MM.1S (cell line): ENCODE results near the gene PFDN4.

Experiments used
- DNase-seq: peaks from one replicate; pipeline ENCODE4 v3.0.0-alpha.2; 2015
- H2AFZ ChIP-seq: fragments of 300-600 bp; sonication (generic); 2 replicates; pipeline ENCODE4 v1.6.0; 2016; ENCODE audit warnings: antibody characterized with exemption, low read length
- H3F3A ChIP-seq: fragments of 300-600 bp; sonication (generic); 2 replicates; pipeline ENCODE4 v1.6.1; 2016; ENCODE audit warnings: mild to moderate bottlenecking, antibody characterized with exemption, low read length, moderate library complexity, mixed read lengths; ENCODE audit not compliant: insufficient read depth
- H3K27ac ChIP-seq: fragments of 300-600 bp; sonication (generic); 2 replicates; pipeline ENCODE4 v1.5.1; 2016; ENCODE audit warnings: mild to moderate bottlenecking, low read length
- H3K27me3 ChIP-seq: fragments of 300-600 bp; sonication (generic); replicated peaks from 2 replicates; pipeline ENCODE4 v1.6.0; 2016; ENCODE audit warnings: low read length; ENCODE audit not compliant: insufficient read depth
- H3K36me3 ChIP-seq: fragments of 300-600 bp; sonication (generic); replicated peaks from 2 replicates; pipeline ENCODE4 v1.6.1; 2016; ENCODE audit warnings: mild to moderate bottlenecking, low read length, mixed read lengths; ENCODE audit not compliant: insufficient read depth
- H3K4me1 ChIP-seq: fragments of 300-600 bp; sonication (generic); 2 replicates; pipeline ENCODE4 v1.6.1; 2016; ENCODE audit warnings: low read length, mixed read lengths
- H3K4me2 ChIP-seq: fragments of 300-600 bp; sonication (generic); 2 replicates; pipeline ENCODE4 v1.6.0; 2016; ENCODE audit warnings: low read depth, low read length
- H3K4me3 ChIP-seq: fragments of 300-600 bp; sonication (generic); 2 replicates; pipeline ENCODE4 v1.5.1; 2016; ENCODE audit warnings: low read length, mixed read lengths
- H3K79me2 ChIP-seq: fragments of 300-600 bp; sonication (generic); 2 replicates; pipeline ENCODE4 v1.6.1; 2016; ENCODE audit warnings: mixed run types, low read length, mixed read lengths
- H3K9ac ChIP-seq: fragments of 300-600 bp; sonication (generic); 2 replicates; pipeline ENCODE4 v1.6.1; 2016; ENCODE audit warnings: low read length, mixed read lengths
- H3K9me2 ChIP-seq: fragments of 300-600 bp; sonication (generic); replicated peaks from 2 replicates; pipeline ENCODE4 v1.6.1; 2016; ENCODE audit warnings: mild to moderate bottlenecking, low read length, mixed read lengths; ENCODE audit not compliant: insufficient read depth
- H3K9me3 ChIP-seq: fragments of 300-600 bp; sonication (generic); replicated peaks from 2 replicates; pipeline ENCODE4 v1.6.1; 2016; ENCODE audit warnings: mild to moderate bottlenecking, low read length, mixed read lengths; ENCODE audit not compliant: insufficient read depth
- H4K20me1 ChIP-seq: fragments of 300-600 bp; sonication (generic); 2 replicates; pipeline ENCODE4 v1.6.1; 2016; ENCODE audit warnings: mild to moderate bottlenecking, low read length, moderate library complexity, mixed read lengths; ENCODE audit not compliant: insufficient read depth
- EZH2 ChIP-seq: fragments of 300-600 bp; sonication (generic); optimal IDR thresholded peaks from 2 replicates; pipeline ENCODE3; 2017; ENCODE audit warnings: low read depth, mild to moderate bottlenecking, antibody characterized with exemption, low read length, mixed read lengths
- EZH2phosphoT487 ChIP-seq: fragments of 300-600 bp; sonication (generic); IDR thresholded peaks from 2 replicates; pipeline ENCODE4 v1.6.1; 2018; ENCODE audit warnings: antibody characterized with exemption, low read length
- TF ChIP-seq, protein P1 (sequence below): fragments of 300-600 bp; sonication (generic); IDR thresholded peaks from 2 replicates; pipeline ENCODE4 v1.5.1; 2016; ENCODE audit warnings: antibody characterized with exemption, low read length, mixed read lengths

The PFDN4 gene

DNA sequence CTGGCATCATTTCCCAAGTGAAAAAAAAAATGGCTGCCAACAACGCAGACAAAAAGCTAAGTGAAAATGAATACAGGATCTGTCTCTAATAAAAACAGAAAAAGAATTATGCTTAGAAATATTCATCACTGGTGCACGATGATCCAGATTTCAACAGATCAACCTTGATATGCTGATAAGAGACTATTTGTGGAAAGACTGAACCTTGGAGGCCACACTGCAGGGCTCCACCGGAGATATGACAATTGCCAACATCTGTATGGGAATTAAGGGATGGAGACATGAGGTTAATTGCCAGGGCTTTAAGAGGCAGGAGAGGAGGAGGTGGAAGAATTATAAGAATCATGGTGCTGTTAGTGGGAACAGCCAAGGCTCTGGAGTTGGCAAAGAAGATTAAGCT lies 48.3 kb downstream of the PFDN4 start:
- H3K4me2 ChIP-seq, result no peak overlapping the region
- H3K4me3 ChIP-seq, result no peak overlapping the region
- H2AFZ ChIP-seq, result no peak overlapping the region
- H3F3A ChIP-seq, result no peaks in the 10 kb centered on the region
- TF ChIP-seq, protein P1, sequence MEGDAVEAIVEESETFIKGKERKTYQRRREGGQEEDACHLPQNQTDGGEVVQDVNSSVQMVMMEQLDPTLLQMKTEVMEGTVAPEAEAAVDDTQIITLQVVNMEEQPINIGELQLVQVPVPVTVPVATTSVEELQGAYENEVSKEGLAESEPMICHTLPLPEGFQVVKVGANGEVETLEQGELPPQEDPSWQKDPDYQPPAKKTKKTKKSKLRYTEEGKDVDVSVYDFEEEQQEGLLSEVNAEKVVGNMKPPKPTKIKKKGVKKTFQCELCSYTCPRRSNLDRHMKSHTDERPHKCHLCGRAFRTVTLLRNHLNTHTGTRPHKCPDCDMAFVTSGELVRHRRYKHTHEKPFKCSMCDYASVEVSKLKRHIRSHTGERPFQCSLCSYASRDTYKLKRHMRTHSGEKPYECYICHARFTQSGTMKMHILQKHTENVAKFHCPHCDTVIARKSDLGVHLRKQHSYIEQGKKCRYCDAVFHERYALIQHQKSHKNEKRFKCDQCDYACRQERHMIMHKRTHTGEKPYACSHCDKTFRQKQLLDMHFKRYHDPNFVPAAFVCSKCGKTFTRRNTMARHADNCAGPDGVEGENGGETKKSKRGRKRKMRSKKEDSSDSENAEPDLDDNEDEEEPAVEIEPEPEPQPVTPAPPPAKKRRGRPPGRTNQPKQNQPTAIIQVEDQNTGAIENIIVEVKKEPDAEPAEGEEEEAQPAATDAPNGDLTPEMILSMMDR, result no peak
- TF ChIP-seq EZH2 (no peak), EZH2phosphoT487 (no peak)
- no peaks in the 10 kb centered on the region for H3K9me2 ChIP-seq
- H3K79me2 ChIP-seq, result no peaks in the 10 kb centered on the region
- no peaks in the 10 kb centered on the region for H3K27me3 ChIP-seq
- DNase-seq, result no peak
- no peaks in the 10 kb centered on the region for H3K9me3 ChIP-seq
- no peaks in the 10 kb centered on the region for H3K4me1 ChIP-seq
- no peak overlapping the region for H3K27ac ChIP-seq
- H4K20me1 ChIP-seq, result no peaks in the 10 kb centered on the region
- no peaks in the 10 kb centered on the region for H3K36me3 ChIP-seq
- H3K9ac ChIP-seq, result no peak overlapping the region

DNA sequence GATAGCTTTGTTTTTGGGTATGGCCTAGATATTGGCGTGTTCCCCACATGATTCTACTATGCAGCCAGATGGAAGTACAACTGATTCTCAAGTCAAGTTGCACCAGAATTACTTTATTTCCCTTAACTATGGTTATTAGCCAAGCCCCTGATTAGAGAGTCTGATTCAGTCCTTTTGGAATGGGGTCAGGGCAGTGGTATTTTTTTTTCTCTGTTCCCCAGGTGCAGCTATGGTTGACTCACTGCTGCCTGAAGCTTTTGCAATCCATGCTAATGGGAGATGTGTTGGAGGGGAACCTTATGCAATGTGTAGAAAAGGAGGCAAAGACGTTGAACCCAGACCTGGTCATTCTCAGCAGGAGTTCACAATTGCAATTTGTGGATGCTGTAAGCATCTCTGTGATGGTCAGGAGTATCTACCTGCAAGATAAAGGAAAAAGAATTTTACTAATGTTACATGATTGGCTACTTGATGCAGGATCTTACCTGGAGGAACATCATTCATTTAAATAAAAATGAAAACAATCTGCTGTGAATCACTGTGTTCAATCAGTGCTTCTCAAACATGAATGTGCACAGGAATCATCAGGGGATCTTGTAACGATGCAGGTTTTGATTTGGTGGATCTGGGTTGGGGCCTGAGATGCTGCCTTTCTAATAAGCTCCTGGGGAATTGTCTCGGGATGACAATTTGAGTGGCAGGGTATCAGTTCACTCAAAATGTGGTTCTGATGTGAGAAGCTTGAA lies 49.4 kb downstream of the PFDN4 start:
- Histone ChIP-seq H3K27ac (no peak overlapping the region), H4K20me1 (no peaks in the 10 kb centered on the region), H3K27me3 (no peaks in the 10 kb centered on the region), H3K4me1 (no peaks in the 10 kb centered on the region), H3K9ac (no peak overlapping the region), H3K9me2 (no peaks in the 10 kb centered on the region), H3K4me2 (no peak overlapping the region), H3F3A (no peaks in the 10 kb centered on the region), H3K79me2 (no peaks in the 10 kb centered on the region), H3K36me3 (no peaks in the 10 kb centered on the region), H3K9me3 (no peaks in the 10 kb centered on the region), H2AFZ (no peak overlapping the region), H3K4me3 (no peak overlapping the region)
- TF ChIP-seq EZH2 (no peak), EZH2phosphoT487 (no peak)
- TF ChIP-seq, protein P1, result no peak
- DNase-seq, result no peak

DNA sequence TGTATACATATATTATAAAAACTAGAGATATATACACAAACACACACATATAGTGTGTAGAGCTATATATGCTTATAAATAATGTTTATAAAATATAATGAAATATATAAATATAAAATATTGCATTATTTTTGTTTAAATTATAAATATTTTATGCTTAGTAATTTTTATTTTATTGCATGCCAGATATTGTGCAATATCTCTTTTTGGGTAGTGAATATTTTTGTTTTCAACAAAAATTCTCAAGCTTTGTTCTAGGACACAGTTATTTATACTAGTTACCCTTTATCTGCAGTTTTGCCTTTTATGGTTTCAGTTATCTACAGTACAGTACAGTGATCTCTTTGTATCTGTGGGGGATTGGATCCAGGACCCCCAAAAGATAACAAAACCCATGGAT lies 52.2 kb downstream of the PFDN4 start:
- H3K27ac ChIP-seq, result no peak overlapping the region

More for the DNA sequence above, 52.2 kb downstream of the PFDN4 start:
- TF ChIP-seq EZH2phosphoT487 (no peak), EZH2 (no peak)
- TF ChIP-seq, protein P1, result no peak
- Histone ChIP-seq H2AFZ (no peak overlapping the region), H3F3A (no peaks in the 10 kb centered on the region), H3K79me2 (no peaks in the 10 kb centered on the region), H3K36me3 (no peaks in the 10 kb centered on the region), H3K27me3 (no peaks in the 10 kb centered on the region), H3K9me3 (no peaks in the 10 kb centered on the region), H3K4me1 (no peaks in the 10 kb centered on the region), H3K9me2 (no peaks in the 10 kb centered on the region), H4K20me1 (no peaks in the 10 kb centered on the region), H3K4me2 (no peak overlapping the region), H3K4me3 (no peak overlapping the region), H3K9ac (no peak overlapping the region)
- no peak for DNase-seq
